Aorta (tissue), 5 donors: ENCODE measurements around the gene ALS2. TPM values are rescaled to one million over a fixed set of nuclear protein-coding genes. Genes with fewer than 3 reads are reported as not detected.

ENCODE experiments used
- ATAC-seq: fragments of 200-7000 bp; cut with Tn5 transposase; one replicate; pipeline ENCODE4 v1.9.1; 2022; ENCODE audit warnings: moderate library complexity; ENCODE audit not compliant: low FRiP score
- DNase-seq, 2 donors: peaks; one replicate each; pipeline ENCODE4 v3.0.0-alpha.2; 2020
- H3K27ac ChIP-seq, 2 donors: one replicate each; pipeline ENCODE4 v1.5.1; 2013; ENCODE audit warnings: low read length in 2 of 2, mild to moderate bottlenecking in 2 of 2, moderate library complexity in 2 of 2, control low read depth in 1 of 2, inconsistent platforms in 1 of 2, low read depth in 1 of 2
- H3K27me3 ChIP-seq, 2 donors: one replicate each; pipeline ENCODE4 v1.6.1; 2013; ENCODE audit warnings: control low read depth in 1 of 2, low read length in 1 of 2, mild to moderate bottlenecking in 1 of 2, moderate library complexity in 1 of 2; ENCODE audit not compliant: insufficient read depth in 2 of 2, control insufficient read depth in 1 of 2
- H3K36me3 ChIP-seq, 2 donors: one replicate each; pipeline ENCODE4 v1.6.1; 2013; ENCODE audit warnings: control low read depth in 1 of 2, low read length in 1 of 2, mild to moderate bottlenecking in 1 of 2; ENCODE audit not compliant: insufficient read depth in 2 of 2, control insufficient read depth in 1 of 2
- H3K4me1 ChIP-seq, 2 donors: one replicate each; pipeline ENCODE4 v1.6.1; 2013; ENCODE audit warnings: low read length in 2 of 2, control low read depth in 1 of 2, mild to moderate bottlenecking in 1 of 2, moderate library complexity in 1 of 2; ENCODE audit not compliant: insufficient read depth in 2 of 2, control insufficient read depth in 1 of 2
- H3K4me3 ChIP-seq, 2 donors: one replicate each; pipeline ENCODE4 v1.5.1; 2013; ENCODE audit warnings: low read length in 2 of 2, control low read depth in 1 of 2, mild to moderate bottlenecking in 1 of 2
- H3K9me3 ChIP-seq: one replicate; pipeline ENCODE4 v1.6.1; 2013; ENCODE audit warnings: mild to moderate bottlenecking, low read length; ENCODE audit not compliant: control insufficient read depth
- WGBS, 2 donors: extraction: QIAGEN DNeasy Blood & Tissue Kit; methylation state at CpG; one replicate each; pipeline ENCODE4 v1.1.7; 2013; 5-methylcytosine and 5-hydroxymethylcytosine counted together
- intact Hi-C, 2 donors: fragments of 100-400 bp; cut with DNase I; formaldehyde crosslinking; loops; one replicate each; pipeline versions ENCODE4 v1.14.2 to v1.15.0; 2022
- polyA plus RNA-seq, 2 donors: library from polyadenylated mRNA; stranded (reverse); fragments of 200-250 nt; gene quantifications; one replicate each; pipeline ENCODE4 v1.2.3, GENCODE V29; 2013
- total RNA-seq, 2 donors: library from RNA; stranded (reverse); fragmentation: NEBNext Ultra II Directional; extraction: Animal tissue kit (Norgen Biotek cat#: 25700); gene quantifications; one replicate each; pipeline ENCODE4 v1.2.1, GENCODE V29; 2021
- donor health status: healthy with polysubstance abuse.
- donor health status: Bipolar disorder and iron deficiency.
- donor health status: DM: no; HTN: no; CAD: no.
- donor health status: DM: no; HTN: no; CAD: no.
- donor health status: DM: yes; HTN: yes; CAD: no.

ALS2 gene
- total and polyA plus RNA-seq, 4 donors: 9.2 to 26.4 (median 17.2) TPM

- WGBS, 2 donors: 97 to 99% methylated on average over 1 of the region's 1 CpG
- Histone ChIP-seq H3K27me3 (no peaks in the 10 kb centered on the region), H3K27ac (no peak overlapping the region), H3K36me3 (peaks cover 2 to 10% of the 10 kb centered on the region in 2 donors), H3K4me3 (no peak overlapping the region), H3K4me1 (no peaks in the 10 kb centered on the region), H3K9me3 (no peaks in the 10 kb centered on the region)
- ATAC-seq (no peak), DNase-seq (no peak)
- intact Hi-C loops: no loop called here
Measured at GRCh38 chr2:201712726-201713125, 68.0 kb downstream of the ALS2 start.

- DNase-seq: no peak
- intact Hi-C loops: loop anchor here in 1 of 2 donors (10.0 kb wide), 1 partner anchor 475 kb away; no protein-coding TSS in a partner anchor
- peaks cover 4 to 7% of the 10 kb centered on the region in 2 donors for H3K36me3 ChIP-seq
- no peaks in the 10 kb centered on the region for H3K4me1 ChIP-seq
- no peaks in the 10 kb centered on the region for H3K27me3 ChIP-seq
- H3K4me3 ChIP-seq: no peak overlapping the region
- no peaks in the 10 kb centered on the region for H3K9me3 ChIP-seq
- H3K27ac ChIP-seq: no peak overlapping the region
- WGBS, 2 donors: 90 to 92% methylated on average over 5 of the region's 5 CpGs
- no peak for ATAC-seq
Measured at GRCh38 chr2:201709747-201710146, 71.0 kb downstream of the ALS2 start.

- DNase-seq (no peak), ATAC-seq (no peak)
- Histone ChIP-seq H3K4me3 (no peak overlapping the region), H3K9me3 (no peaks in the 10 kb centered on the region), H3K4me1 (no peaks in the 10 kb centered on the region), H3K27me3 (no peaks in the 10 kb centered on the region), H3K27ac (no peak overlapping the region), H3K36me3 (peaks cover 6 to 14% of the 10 kb centered on the region in 2 donors)
- WGBS, 2 donors: 56 to 59% methylated on average over 2 of the region's 2 CpGs
- intact Hi-C loops: loop anchor here in 1 of 2 donors (10.0 kb wide), 1 partner anchor 474 kb away; no protein-coding TSS in a partner anchor
Measured at GRCh38 chr2:201709049-201709448, 71.7 kb downstream of the ALS2 start.

GRCh38 chr2:201707753-201708152, 73.0 kb downstream of the ALS2 start:
- intact Hi-C loops: loop anchor here in 1 of 2 donors (10.0 kb wide), 1 partner anchor 473 kb away; no protein-coding TSS in a partner anchor
- no peaks in the 10 kb centered on the region for H3K4me1 ChIP-seq
- WGBS, 2 donors: 44 to 52% methylated on average over 3 of the region's 3 CpGs
- H3K27me3 ChIP-seq: no peaks in the 10 kb centered on the region
- H3K36me3 ChIP-seq: peaks cover 6 to 14% of the 10 kb centered on the region in 2 donors
- ATAC-seq: no peak
- no peak for DNase-seq
- no peak overlapping the region for H3K27ac ChIP-seq
- H3K4me3 ChIP-seq: no peak overlapping the region
- no peaks in the 10 kb centered on the region for H3K9me3 ChIP-seq

GRCh38 chr2:201707142-201707541, 73.6 kb downstream of the ALS2 start:
- Histone ChIP-seq H3K9me3 (no peaks in the 10 kb centered on the region), H3K27ac (no peak overlapping the region), H3K4me1 (no peaks in the 10 kb centered on the region), H3K27me3 (no peaks in the 10 kb centered on the region), H3K4me3 (no peak overlapping the region), H3K36me3 (peaks cover 6 to 12% of the 10 kb centered on the region in 2 donors)
- ATAC-seq: peak; percentile 7
- WGBS, 2 donors: 98 to 100% methylated on average over 1 of the region's 1 CpG
- intact Hi-C loops: loop anchor here in 1 of 2 donors (10.0 kb wide), 1 partner anchor 472 kb away; no protein-coding TSS in a partner anchor
- DNase-seq: no peak

GRCh38 chr2:201704536-201704935, 76.2 kb downstream of the ALS2 start:
- ATAC-seq (no peak), DNase-seq (no peak)
- intact Hi-C loops: loop anchor here in 1 of 2 donors (10.0 kb wide), 1 partner anchor 470 kb away; no protein-coding TSS in a partner anchor
- no peaks in the 10 kb centered on the region for H3K27me3 ChIP-seq
- H3K27ac ChIP-seq: no peak overlapping the region
- no peak overlapping the region for H3K4me3 ChIP-seq
- WGBS, 2 donors: 89% methylated on average over 5 of the region's 5 CpGs
- H3K36me3 ChIP-seq: peaks cover 4 to 12% of the 10 kb centered on the region in 2 donors
- H3K9me3 ChIP-seq: no peaks in the 10 kb centered on the region
- peaks cover 0 to under 1% of the 10 kb centered on the region in 2 donors for H3K4me1 ChIP-seq

GRCh38 chr2:201701646-201702045, 79.1 kb downstream of the ALS2 start:
- WGBS, 2 donors: 96 to 100% methylated on average over 1 of the region's 1 CpG
- no peak overlapping the region for H3K27ac ChIP-seq

GRCh38 chr2:201699416-201699815, 81.3 kb downstream of the ALS2 start:
- DNase-seq (no peak), ATAC-seq (no peak)
- Histone ChIP-seq H3K4me3 (no peak overlapping the region), H3K4me1 (peaks cover 0 to 1% of the 10 kb centered on the region in 2 donors), H3K9me3 (no peaks in the 10 kb centered on the region), H3K36me3 (peaks cover 3 to 4% of the 10 kb centered on the region in 2 donors), H3K27me3 (no peaks in the 10 kb centered on the region), H3K27ac (peak overlapping the region in 1 of 2 donors; percentile 33)
- WGBS, 2 donors: 92% methylated on average over 1 of the region's 1 CpG
- intact Hi-C loops: loop anchor here (5.0 kb wide), 2 partner anchors 47 to 57 kb away; partner anchors contain the start of gene TMEM237 (in 1 of the 2)

More at GRCh38 chr2:201701646-201702045, 79.1 kb downstream of the ALS2 start:
- no peak for ATAC-seq
- Histone ChIP-seq H3K27me3 (no peaks in the 10 kb centered on the region), H3K4me1 (peaks cover 0 to 1% of the 10 kb centered on the region in 2 donors), H3K9me3 (no peaks in the 10 kb centered on the region), H3K4me3 (no peak overlapping the region), H3K36me3 (peaks cover 4 to 12% of the 10 kb centered on the region in 2 donors)
- DNase-seq: no peak
- intact Hi-C loops: loop anchor here in 1 of 2 donors (10.0 kb wide), 1 partner anchor 467 kb away; no protein-coding TSS in a partner anchor
